ENCODE data around the gene RRP7A.
"Not testable (repeated sequence)": the region's sequence is repeated elsewhere in the genome, so short reads cannot be mapped to it uniquely, and the experiment has no call there.

RRP7A gene

GRCh38 chr22:42535082-42535731, 15.6 kb upstream of the RRP7A start:
- DNase-seq (ENCODE audit: low spot score), result not testable (repeated sequence)

- no peak for DNase-seq (ENCODE audit: low spot score)
Measured at GRCh38 chr22:42533638-42533977, 14.0 kb upstream of the RRP7A start.

GRCh38 chr22:42531401-42532084, 11.9 kb upstream of the RRP7A start:
- not testable (repeated sequence) for DNase-seq (ENCODE audit: low spot score)

GRCh38 chr22:42529435-42529834, 9.8 kb upstream of the RRP7A start:
- not testable (repeated sequence) for DNase-seq (ENCODE audit: low spot score)

GRCh38 chr22:42528591-42529307, 9.2 kb upstream of the RRP7A start:
- no peak for DNase-seq (ENCODE audit: low spot score)

- DNase-seq (ENCODE audit: low spot score), result no peak
Measured at GRCh38 chr22:42522546-42522945, 3.0 kb upstream of the RRP7A start.

- no peak for DNase-seq (ENCODE audit: low spot score)
Measured at GRCh38 chr22:42521228-42521546, 1.6 kb upstream of the RRP7A start.

GRCh38 chr22:42518638-42519524, 715 bp downstream of the RRP7A start:
- DNase-seq (ENCODE audit: low spot score), result not testable (repeated sequence)

- DNase-seq (ENCODE audit: low spot score), result not testable (repeated sequence)
Measured at GRCh38 chr22:42517103-42517502, 2.5 kb downstream of the RRP7A start.

GRCh38 chr22:42515896-42516295, 3.7 kb downstream of the RRP7A start:
- no peak for DNase-seq (ENCODE audit: low spot score)

- not testable (repeated sequence) for DNase-seq (ENCODE audit: low spot score)
Measured at GRCh38 chr22:42515304-42515703, 4.3 kb downstream of the RRP7A start.

GRCh38 chr22:42514331-42514730, 5.3 kb downstream of the RRP7A start:
- DNase-seq (ENCODE audit: low spot score), result not testable (repeated sequence)

GRCh38 chr22:42512273-42512990, 7.2 kb downstream of the RRP7A start:
- peak; percentile 72 for DNase-seq (ENCODE audit: low spot score)

GRCh38 chr22:42511401-42511891, 8.2 kb downstream of the RRP7A start:
- peak; percentile 21 for DNase-seq (ENCODE audit: low spot score)

- DNase-seq (ENCODE audit: low spot score), result no peak
Measured at GRCh38 chr22:42509548-42509947, 10.0 kb downstream of the RRP7A start.

- not testable (repeated sequence) for DNase-seq (ENCODE audit: low spot score)
Measured at GRCh38 chr22:42508975-42509364, 10.6 kb downstream of the RRP7A start.

- not testable (repeated sequence) for DNase-seq (ENCODE audit: low spot score)
Measured at GRCh38 chr22:42508327-42508974, 11.1 kb downstream of the RRP7A start.

- no peak for DNase-seq (ENCODE audit: low spot score)
Measured at GRCh38 chr22:42500836-42501179, 18.8 kb downstream of the RRP7A start.

GRCh38 chr22:42500161-42500835, 19.3 kb downstream of the RRP7A start:
- DNase-seq (ENCODE audit: low spot score), result peak; percentile 64

GRCh38 chr22:42499773-42500160, 19.8 kb downstream of the RRP7A start:
- not testable (repeated sequence) for DNase-seq (ENCODE audit: low spot score)
